Measurements from ENCODE around the gene CTSA.

CTSA gene

DNA sequence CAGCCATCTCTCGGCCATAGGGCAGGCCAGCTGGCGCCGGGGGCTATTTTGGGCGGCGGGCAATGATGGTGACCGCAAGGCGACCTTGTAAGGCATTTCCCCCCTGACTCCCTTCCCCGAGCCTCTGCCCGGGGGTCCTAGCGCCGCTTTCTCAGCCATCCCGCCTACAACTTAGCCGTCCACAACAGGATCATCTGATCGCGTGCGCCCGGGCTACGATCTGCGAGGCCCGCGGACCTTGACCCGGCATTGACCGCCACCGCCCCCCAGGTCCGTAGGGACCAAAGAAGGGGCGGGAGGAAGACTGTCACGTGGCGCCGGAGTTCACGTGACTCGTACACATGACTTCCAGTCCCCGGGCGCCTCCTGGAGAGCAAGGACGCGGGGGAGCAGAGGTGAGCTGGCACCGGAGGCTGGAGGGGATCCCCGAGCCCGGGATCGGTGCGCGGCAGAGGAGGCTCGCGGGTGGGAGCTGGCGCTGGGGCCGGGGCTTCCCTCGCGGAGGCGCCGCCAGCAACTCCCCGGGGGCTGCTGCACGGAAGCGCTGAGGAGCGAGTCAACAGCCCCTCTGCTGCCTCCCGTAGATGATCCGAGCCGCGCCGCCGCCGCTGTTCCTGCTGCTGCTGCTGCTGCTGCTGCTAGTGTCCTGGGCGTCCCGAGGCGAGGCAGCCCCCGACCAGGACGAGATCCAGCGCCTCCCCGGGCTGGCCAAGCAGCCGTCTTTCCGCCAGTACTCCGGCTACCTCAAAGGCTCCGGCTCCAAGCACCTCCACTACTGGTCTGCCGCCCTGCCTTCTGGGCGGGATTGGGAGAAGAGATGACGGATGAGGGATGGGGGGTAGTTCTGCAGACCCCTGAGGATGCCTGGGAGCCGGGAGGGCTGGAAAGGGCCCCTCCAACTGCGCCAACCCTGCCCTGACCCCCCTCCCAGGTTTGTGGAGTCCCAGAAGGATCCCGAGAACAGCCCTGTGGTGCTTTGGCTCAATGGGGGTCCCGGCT is at the start of gene CTSA, which contains the start of gene NEURL2:
Gene CTSA, plus strand, starts transcription at position 351 of the 999 bp plus-strand sequence. Its CDS starts 234 bp downstream, at position 585.
Gene NEURL2, minus strand, starts transcription at position 224 of the 999 bp plus-strand sequence. Its CDS starts 217 bp downstream, at position 7.
- TF ChIP-seq, protein P1, sequence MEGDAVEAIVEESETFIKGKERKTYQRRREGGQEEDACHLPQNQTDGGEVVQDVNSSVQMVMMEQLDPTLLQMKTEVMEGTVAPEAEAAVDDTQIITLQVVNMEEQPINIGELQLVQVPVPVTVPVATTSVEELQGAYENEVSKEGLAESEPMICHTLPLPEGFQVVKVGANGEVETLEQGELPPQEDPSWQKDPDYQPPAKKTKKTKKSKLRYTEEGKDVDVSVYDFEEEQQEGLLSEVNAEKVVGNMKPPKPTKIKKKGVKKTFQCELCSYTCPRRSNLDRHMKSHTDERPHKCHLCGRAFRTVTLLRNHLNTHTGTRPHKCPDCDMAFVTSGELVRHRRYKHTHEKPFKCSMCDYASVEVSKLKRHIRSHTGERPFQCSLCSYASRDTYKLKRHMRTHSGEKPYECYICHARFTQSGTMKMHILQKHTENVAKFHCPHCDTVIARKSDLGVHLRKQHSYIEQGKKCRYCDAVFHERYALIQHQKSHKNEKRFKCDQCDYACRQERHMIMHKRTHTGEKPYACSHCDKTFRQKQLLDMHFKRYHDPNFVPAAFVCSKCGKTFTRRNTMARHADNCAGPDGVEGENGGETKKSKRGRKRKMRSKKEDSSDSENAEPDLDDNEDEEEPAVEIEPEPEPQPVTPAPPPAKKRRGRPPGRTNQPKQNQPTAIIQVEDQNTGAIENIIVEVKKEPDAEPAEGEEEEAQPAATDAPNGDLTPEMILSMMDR (IDR thresholded peaks at IDR 0.05): no peak

DNA sequence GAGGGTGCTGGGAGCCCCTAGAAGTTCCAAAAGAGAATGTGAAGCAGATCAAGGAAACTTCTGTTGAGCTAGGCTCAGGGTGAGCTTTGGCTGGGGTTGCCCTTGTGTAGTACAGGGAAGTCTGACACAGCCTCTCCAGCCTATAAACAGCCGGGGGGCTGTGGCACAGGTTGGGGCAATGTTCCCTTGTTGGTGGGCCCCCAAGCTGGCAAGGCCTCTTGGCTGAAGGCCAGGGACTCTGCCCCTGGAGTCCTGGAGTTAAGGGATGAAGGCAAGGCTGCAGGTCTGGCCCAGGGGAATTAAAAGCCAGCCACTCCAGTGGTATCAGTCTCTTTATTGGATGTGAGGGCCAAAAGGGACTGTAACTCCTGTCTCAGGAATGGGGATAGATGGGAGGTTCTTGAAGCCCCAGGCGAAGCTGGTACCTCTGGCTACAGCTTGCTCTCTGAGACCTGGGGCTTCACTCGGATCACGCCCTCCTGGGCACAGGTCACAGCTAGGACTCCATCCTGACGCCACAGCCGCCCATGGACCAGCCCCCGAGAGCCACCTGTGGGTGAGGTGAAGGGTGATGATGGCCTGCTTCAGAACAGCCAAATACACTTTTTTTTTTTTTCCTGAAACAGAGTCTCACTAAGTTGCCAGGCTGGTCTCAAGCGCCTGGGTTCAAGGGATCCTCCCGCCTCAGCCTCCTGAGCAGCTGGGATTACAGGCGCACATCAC is 49.6 kb upstream of the CTSA start:
- TF ChIP-seq, protein P1 (IDR thresholded peaks at IDR 0.05): no peak

DNA sequence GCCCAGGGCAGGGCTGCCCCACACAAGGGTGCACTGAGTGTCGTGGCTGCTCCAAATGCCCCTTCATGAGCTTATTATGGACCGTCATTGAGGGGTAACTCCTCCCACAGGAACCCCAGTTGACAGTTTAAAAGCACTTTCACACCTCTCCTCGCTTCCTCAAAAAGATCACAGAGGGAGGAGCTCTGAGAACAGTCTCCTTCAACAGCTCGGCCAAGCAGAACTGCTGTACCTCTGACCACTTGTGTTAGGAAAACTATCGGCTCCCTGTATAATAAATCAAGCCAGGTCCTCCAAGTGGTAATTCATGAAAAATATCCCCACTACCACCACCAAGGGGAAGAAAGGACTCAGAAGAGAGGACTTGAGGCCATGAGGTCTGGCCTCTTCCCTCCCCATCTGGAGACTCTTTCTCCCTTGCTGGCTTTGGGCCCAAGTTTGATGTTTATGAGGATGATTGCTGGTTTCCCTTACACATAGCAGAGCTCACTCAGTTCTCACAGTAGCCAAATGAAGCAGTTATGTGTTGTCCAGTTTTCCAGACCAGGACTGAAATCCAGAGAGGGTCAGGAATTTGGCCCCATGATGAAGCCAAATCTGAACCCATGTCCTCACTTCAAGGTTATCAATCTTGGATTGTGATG is 48.8 kb upstream of the CTSA start:
- TF ChIP-seq, protein P1 (IDR thresholded peaks at IDR 0.05): no peak

DNA sequence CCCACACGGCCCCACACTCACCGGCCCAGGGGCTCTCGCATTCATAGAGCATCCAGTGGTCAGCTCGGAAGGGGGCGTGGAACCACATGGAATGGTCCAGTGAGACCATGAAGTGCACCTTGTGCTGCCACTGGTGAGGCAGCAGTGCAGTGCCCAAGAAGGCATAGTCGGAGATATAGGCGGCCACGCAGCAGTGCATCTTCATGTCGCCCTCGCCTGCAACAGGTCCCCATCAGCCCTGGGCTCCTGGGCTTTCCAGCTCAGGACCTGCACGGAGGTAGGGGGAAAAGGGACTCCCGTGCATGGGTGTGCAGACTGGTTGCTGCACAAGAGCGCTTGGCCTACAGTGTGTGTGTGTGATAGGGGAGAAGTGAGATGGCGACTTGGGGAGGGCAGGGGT is 47.6 kb upstream of the CTSA start:
- TF ChIP-seq, protein P1 (IDR thresholded peaks at IDR 0.05): no peak

DNA sequence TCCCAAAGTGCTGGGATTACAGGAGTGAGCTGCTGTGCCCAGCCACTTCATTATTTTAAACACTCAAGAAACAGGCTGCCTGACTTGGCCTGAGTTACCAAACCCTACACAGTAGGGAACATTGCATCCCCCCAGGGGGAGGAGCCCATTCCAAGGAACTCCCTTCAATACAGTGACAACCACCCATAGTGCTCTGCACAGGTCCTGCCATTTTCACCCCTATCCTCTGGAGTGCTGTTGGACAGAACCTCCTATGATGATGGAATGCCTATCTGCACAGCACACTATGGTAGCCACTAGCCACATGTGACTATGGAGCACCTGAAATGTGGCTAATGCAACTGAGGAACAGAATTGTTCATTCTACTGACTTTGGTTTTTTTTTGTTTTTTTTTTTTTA is 45.7 kb upstream of the CTSA start:
- TF ChIP-seq, protein P1 (IDR thresholded peaks at IDR 0.05): no peak

DNA sequence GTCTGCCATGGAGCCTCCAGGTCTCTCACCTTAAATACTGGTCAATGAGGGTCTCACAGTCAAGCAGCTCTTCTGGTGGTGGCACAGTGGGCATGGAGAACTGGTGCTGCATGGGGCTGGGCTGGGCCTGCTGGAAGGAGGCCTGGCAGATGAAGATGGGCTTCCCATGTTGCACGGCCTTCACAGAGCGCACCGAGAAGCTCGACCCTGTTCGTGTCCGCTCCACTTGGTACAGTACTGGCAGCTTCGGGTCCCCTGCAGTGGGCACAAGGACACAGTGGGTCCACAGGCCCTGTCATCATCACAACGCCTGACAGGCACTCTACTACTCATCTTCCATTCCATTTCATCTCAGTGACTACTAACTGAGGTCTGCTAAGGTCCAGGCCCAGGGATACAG is 42.7 kb upstream of the CTSA start:
- TF ChIP-seq, protein P1 (IDR thresholded peaks at IDR 0.05): no peak

DNA sequence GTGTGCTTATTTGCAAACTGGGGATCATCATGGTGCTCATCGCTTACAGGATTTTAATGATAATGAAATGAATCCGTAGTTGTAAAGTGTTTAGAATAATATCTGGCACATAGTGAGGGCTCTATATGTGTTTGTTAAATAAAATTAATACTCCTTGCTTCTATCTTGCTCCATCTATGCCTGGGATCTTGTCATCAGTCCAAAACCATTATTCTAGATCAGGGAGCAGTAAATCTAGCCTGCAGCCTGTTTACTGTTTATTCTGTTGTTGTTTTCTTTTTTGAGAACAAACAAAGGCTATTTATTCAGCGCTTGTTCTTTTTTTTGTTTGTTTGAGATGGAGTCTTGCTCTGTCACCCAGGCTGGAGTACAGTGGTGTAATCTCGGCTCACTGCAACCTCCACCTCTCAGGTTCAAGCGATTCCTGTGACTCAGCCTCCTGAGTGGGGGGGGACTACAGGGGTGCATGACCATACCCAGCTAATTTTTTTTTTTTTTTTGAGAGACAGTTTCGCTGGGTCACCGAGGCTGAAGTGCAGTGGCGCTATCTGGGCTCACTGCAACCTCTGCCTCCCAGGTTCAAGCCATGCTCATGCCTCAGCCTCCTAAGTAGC is 42.1 kb upstream of the CTSA start:
- TF ChIP-seq, protein P1 (IDR thresholded peaks at IDR 0.05): no peak
